Measurements from ENCODE around the gene MICAL2. TPM values are rescaled to one million over a fixed set of nuclear protein-coding genes. Genes with fewer than 3 reads are reported as not detected.

MICAL2 gene
- total RNA-seq, 4 donors from 2014 or later = 196 to 550 (median 237) TPM

DNA sequence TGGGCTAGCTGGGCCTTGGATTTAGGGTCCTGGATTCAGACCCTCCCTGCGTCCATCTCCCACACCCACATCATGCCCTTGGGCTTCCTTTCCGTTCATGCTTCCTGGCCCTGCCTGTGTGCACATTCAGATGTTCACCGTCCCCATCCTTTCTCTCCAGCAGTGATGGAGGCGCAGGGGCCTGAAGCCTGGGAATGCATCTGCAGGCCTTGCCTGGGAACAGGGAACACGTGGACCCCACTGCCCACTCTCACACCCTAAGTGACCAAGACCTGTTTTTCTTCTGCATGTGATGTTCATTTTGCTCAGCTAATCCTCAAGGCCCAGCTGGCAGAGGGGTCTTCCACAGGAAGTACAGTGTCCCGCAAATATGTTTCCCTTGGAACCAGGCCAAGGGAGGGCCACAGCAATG lies 175.4 kb downstream of the MICAL2 start:
- Histone ChIP-seq H3K4me1 (peaks cover 2 to 52% (median 20%) of the 10 kb centered on the region in 3 donors), H3K27ac (peak overlapping the region in 3 of 4 donors; percentile 29 to 92 (median 53)), H3K36me3 (no peaks in the 10 kb centered on the region), H3K9me3 (no peaks in the 10 kb centered on the region), H3K4me3 (no peak overlapping the region), H3K27me3 (no peaks in the 10 kb centered on the region)
- TF ChIP-seq POLR2AphosphoS5 (IDR thresholded peaks at IDR 0.05) (no peak), POLR2A (IDR thresholded peaks at IDR 0.05) (no peak), EP300 (IDR thresholded peaks at IDR 0.05) (no peak)
- TF ChIP-seq, protein P1, sequence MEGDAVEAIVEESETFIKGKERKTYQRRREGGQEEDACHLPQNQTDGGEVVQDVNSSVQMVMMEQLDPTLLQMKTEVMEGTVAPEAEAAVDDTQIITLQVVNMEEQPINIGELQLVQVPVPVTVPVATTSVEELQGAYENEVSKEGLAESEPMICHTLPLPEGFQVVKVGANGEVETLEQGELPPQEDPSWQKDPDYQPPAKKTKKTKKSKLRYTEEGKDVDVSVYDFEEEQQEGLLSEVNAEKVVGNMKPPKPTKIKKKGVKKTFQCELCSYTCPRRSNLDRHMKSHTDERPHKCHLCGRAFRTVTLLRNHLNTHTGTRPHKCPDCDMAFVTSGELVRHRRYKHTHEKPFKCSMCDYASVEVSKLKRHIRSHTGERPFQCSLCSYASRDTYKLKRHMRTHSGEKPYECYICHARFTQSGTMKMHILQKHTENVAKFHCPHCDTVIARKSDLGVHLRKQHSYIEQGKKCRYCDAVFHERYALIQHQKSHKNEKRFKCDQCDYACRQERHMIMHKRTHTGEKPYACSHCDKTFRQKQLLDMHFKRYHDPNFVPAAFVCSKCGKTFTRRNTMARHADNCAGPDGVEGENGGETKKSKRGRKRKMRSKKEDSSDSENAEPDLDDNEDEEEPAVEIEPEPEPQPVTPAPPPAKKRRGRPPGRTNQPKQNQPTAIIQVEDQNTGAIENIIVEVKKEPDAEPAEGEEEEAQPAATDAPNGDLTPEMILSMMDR (IDR thresholded peaks at IDR 0.05) = no peak
- WGBS, 2 donors (ENCODE audit: low coverage in 1 of 2) = 77 to 92% methylated on average over 3 to 5 of the region's 6 CpGs
- no peak for ATAC-seq

DNA sequence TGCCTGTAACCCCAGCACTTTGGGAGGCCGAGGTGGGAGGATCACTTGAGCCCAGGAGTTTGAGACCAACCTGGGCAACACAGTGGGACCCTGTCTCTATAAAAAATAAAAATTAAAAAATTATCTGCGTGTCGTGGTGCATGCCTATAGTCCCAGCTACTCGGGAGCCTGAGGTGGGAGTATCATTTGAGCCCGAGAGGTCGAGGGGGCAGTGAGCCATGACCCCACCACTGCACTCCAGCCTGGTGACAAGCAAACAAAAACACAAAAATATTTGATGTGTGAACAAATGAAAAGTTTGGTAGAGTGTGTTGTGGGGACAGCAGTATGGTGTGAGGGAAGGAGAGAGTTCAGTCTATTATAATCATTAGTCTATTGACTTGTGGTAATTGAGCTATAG lies 176.2 kb downstream of the MICAL2 start:
- no peak for TF ChIP-seq EP300 (IDR thresholded peaks at IDR 0.05)
- no peak for ATAC-seq
- Histone ChIP-seq H3K36me3 (no peaks in the 10 kb centered on the region), H3K27ac (peak overlapping the region; percentile 44 to 92 (median 84)), H3K4me3 (no peak overlapping the region), H3K4me1 (peaks cover 2 to 50% (median 20%) of the 10 kb centered on the region in 3 donors), H3K27me3 (no peaks in the 10 kb centered on the region), H3K9me3 (no peaks in the 10 kb centered on the region)
- 80 to 81% methylated on average over 6 of the region's 6 CpGs for WGBS, 2 donors (ENCODE audit: low coverage in 1 of 2)

DNA sequence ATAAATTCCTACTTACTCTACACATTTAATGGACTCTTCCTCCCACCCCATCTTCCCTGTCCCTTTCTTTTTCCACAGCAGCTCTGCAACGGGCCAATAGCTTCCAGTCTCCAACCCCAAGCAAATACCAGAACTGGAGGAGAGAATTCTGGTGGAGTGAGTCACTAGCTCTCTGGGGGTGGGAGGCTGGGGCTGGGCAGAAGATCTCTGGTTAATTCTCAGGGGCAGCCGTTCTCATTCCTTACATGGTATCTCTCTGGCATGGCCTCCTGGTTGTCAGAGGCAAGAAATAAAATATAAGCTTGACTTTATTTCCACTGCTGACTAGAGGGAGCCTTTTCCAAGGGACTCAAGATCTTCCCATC lies 176.6 kb downstream of the MICAL2 start:
- TF ChIP-seq POLR2AphosphoS5 (IDR thresholded peaks at IDR 0.05) = no peak
- TF ChIP-seq POLR2A (IDR thresholded peaks at IDR 0.05) = no peak
- TF ChIP-seq EP300 (IDR thresholded peaks at IDR 0.05) = no peak
- no peak overlapping the region for H3K4me3 ChIP-seq
- H3K9me3 ChIP-seq = no peaks in the 10 kb centered on the region
- peak; percentile 76 for ATAC-seq
- WGBS, 2 donors (ENCODE audit: low coverage in 1 of 2) = 6% methylated on average over 2 of the region's 2 CpGs; no CpG with 5 or more reads in 1 of the 2 donors
- H3K27ac ChIP-seq = peak overlapping the region; percentile 44 to 92 (median 84)
- peaks cover 2 to 46% (median 20%) of the 10 kb centered on the region in 3 donors for H3K4me1 ChIP-seq
- no peaks in the 10 kb centered on the region for H3K27me3 ChIP-seq
- H3K36me3 ChIP-seq = no peaks in the 10 kb centered on the region

DNA sequence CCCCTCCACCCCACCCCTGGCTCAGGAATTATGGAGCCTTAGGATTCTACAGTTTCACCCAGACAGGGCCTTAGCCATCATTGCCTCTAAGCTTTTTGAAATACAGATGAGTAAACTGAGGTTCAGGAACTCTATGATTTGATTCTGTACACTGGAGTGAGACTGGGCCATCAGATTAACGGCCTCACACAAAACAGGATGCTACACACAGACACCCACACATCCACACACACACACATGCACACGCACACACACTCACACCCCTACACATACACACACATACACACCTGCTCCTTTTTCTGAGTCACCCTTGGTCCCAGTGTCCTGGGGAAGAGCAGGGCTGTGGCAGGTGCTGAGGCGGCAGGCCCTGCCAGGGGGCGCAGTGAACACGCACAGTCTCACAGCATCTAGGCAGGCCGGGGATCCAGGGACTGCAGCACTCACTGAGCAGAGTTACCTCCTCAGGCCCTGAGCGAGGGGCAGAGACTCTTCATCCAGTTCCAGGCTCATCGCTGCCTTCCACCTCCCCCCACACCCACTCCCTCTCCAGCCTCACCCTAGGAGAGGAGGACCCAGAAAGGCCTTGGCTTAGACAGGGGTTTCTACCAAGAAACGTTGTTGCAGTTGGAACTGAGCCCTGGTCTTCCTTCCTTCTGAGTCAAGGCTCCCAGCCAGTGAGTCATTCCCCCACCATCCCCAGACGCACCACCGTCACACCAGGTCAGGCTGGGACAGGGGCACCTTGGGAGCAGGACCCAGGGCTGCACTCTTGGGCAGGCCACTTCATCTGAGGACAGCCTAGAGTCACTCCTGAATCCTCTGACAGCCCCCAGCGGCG lies 177.2 kb downstream of the MICAL2 start:
- Histone ChIP-seq H3K36me3 (no peaks in the 10 kb centered on the region), H3K27me3 (no peaks in the 10 kb centered on the region), H3K9me3 (no peaks in the 10 kb centered on the region), H3K4me3 (no peak overlapping the region), H3K4me1 (peaks cover 2 to 43% (median 20%) of the 10 kb centered on the region in 3 donors), H3K27ac (peak overlapping the region; percentile 44 to 92 (median 84))
- peak; percentile 79 for ATAC-seq
- TF ChIP-seq POLR2A (IDR thresholded peaks at IDR 0.05) (no peak), POLR2AphosphoS5 (IDR thresholded peaks at IDR 0.05) (peak; percentile 80)
- TF ChIP-seq, protein P1 (IDR thresholded peaks at IDR 0.05) = peak; percentile 7 to 62 (median 50)
- WGBS, 2 donors (ENCODE audit: low coverage in 1 of 2) = 33 to 42% methylated on average over 1 to 4 of the region's 13 CpGs

DNA sequence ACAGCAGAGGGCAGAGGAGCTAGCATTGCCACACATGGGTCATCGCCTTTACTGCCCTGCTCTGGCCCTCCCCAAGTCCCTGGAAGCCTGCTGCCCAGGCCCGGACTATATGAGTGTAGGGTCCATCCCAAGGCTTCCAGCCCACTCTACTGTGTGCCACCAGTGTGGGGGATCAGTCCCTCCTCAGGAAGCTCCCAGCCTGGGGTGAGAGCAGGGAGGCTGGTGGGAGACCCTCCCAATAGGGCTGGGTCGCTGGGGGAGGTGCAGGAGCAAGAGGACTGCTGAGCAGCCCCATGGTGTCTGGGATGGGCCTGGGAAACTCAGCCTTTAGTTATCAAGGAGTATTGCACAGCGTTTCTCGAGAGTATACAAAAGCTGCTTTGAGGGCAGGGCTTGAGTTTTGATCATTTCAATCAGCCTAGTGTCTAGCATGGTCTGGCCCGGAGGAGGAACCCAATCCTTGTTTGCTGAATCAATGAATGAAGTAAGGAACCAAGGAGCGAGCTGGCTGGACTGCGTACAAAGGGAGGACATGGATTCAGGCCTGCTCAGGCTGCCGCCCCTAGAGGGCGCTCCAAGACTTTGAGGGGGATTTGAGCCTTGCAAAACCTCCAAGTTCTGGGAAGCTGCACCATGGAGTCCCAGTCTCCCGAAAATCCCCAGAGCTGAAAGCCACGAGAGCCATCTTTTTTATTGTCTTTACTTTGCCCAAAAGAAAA lies 178.0 kb downstream of the MICAL2 start:
- TF ChIP-seq, protein P1 (IDR thresholded peaks at IDR 0.05) = peak; percentile 81 to 92 (median 85)
- TF ChIP-seq POLR2A (IDR thresholded peaks at IDR 0.05) = no peak
- peak; percentile 31 for TF ChIP-seq POLR2AphosphoS5 (IDR thresholded peaks at IDR 0.05)
- TF ChIP-seq EP300 (IDR thresholded peaks at IDR 0.05) = no peak
- peak; percentile 57 for ATAC-seq
- whole genome bisulfite sequencing, 2 donors (ENCODE audit: low coverage in 1 of 2) = 32% methylated on average over 3 of the region's 12 CpGs; no CpG with 5 or more reads in 1 of the 2 donors
- Histone ChIP-seq H3K27me3 (no peaks in the 10 kb centered on the region), H3K4me1 (peaks cover 2 to 43% (median 20%) of the 10 kb centered on the region in 3 donors), H3K9me3 (no peaks in the 10 kb centered on the region), H3K36me3 (no peaks in the 10 kb centered on the region), H3K27ac (peak overlapping the region; percentile 44 to 92 (median 84)), H3K4me3 (no peak overlapping the region)
